OCI-LY3 (cell line): Measurements from ENCODE around the gene ERCC5.

ENCODE experiments used
- EZH2phosphoT487 ChIP-seq: fragments of 200-600 bp; shearing (Covaris generic); IDR thresholded peaks from 2 replicates; pipeline ENCODE4 v1.6.1; 2018; ENCODE audit warnings: antibody characterized with exemption, mixed run types, low read depth
- TF ChIP-seq, protein P1 (sequence below): fragments of 200-600, 300-600 bp; sonication (generic); IDR thresholded peaks from 2 replicates; pipeline ENCODE4 v1.5.1; 2014; ENCODE audit warnings: antibody characterized with exemption, low read length, low read depth

- TF ChIP-seq, protein P1, sequence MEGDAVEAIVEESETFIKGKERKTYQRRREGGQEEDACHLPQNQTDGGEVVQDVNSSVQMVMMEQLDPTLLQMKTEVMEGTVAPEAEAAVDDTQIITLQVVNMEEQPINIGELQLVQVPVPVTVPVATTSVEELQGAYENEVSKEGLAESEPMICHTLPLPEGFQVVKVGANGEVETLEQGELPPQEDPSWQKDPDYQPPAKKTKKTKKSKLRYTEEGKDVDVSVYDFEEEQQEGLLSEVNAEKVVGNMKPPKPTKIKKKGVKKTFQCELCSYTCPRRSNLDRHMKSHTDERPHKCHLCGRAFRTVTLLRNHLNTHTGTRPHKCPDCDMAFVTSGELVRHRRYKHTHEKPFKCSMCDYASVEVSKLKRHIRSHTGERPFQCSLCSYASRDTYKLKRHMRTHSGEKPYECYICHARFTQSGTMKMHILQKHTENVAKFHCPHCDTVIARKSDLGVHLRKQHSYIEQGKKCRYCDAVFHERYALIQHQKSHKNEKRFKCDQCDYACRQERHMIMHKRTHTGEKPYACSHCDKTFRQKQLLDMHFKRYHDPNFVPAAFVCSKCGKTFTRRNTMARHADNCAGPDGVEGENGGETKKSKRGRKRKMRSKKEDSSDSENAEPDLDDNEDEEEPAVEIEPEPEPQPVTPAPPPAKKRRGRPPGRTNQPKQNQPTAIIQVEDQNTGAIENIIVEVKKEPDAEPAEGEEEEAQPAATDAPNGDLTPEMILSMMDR: peak; percentile 86
- no peak for TF ChIP-seq EZH2phosphoT487
These were observed 25.0 kb downstream of the ERCC5 start for GRCh38 chr13:102870677-102871415.
